Mesendoderm (in vitro differentiated cells): ENCODE results near the gene IRGQ.
A peak's percentile ranks its signal among the peaks of the same experiment; 100 is the strongest.

ENCODE experiments used
- DNase-seq: peaks from one replicate; pipeline ENCODE4 v3.0.0; 2013
- H2AK5ac ChIP-seq: 2 replicates; pipeline ENCODE4 v1.6.1; 2013; ENCODE audit warnings: low read length, inconsistent platforms
- H2BK120ac ChIP-seq: 2 replicates; pipeline ENCODE4 v1.6.1; 2013; ENCODE audit warnings: low read depth, mild to moderate bottlenecking, low read length, moderate library complexity, mixed read lengths
- H2BK15ac ChIP-seq: replicated peaks from 2 replicates; pipeline ENCODE4 v1.6.1; 2013; ENCODE audit warnings: low read depth, mild to moderate bottlenecking, moderate library complexity
- H2BK5ac ChIP-seq: 2 replicates; pipeline ENCODE4 v1.6.1; 2013; ENCODE audit warnings: low read length, inconsistent platforms
- H3K18ac ChIP-seq: 2 replicates; pipeline ENCODE4 v1.6.1; 2013; ENCODE audit warnings: mild to moderate bottlenecking, low read length, mixed read lengths
- H3K23ac ChIP-seq: one replicate; pipeline ENCODE4 v1.6.1; 2013; ENCODE audit warnings: low read length
- H3K27ac ChIP-seq: 2 replicates; pipeline ENCODE4 v1.5.1; 2013; ENCODE audit warnings: low read depth, mild to moderate bottlenecking, inconsistent platforms, low read length, moderate library complexity
- H3K27me3 ChIP-seq: 2 replicates; pipeline ENCODE4 v1.6.1; 2013; ENCODE audit warnings: low read length, control low read depth, mild to moderate bottlenecking, inconsistent platforms; ENCODE audit not compliant: insufficient read depth, poor library complexity
- H3K36me3 ChIP-seq: 2 replicates; pipeline ENCODE4 v1.6.1; 2013; ENCODE audit warnings: low read length, inconsistent platforms; ENCODE audit not compliant: control insufficient read depth, insufficient read depth
- H3K4ac ChIP-seq: one replicate; pipeline ENCODE4 v1.6.1; 2013; ENCODE audit warnings: low read depth, mild to moderate bottlenecking, low read length, moderate library complexity
- H3K4me1 ChIP-seq: 2 replicates; pipeline ENCODE4 v1.6.1; 2013; ENCODE audit warnings: low read depth, low read length, inconsistent platforms; ENCODE audit not compliant: control insufficient read depth
- H3K4me2 ChIP-seq: 2 replicates; pipeline ENCODE4 v1.6.1; 2013; ENCODE audit warnings: low read length
- H3K4me3 ChIP-seq: 2 replicates; pipeline ENCODE4 v1.5.1; 2013; ENCODE audit warnings: mild to moderate bottlenecking, low read length
- H3K56ac ChIP-seq: one replicate; pipeline ENCODE4 v1.6.1; 2013; ENCODE audit warnings: low read length
- H3K79me1 ChIP-seq: 2 replicates; pipeline ENCODE4 v1.6.1; 2013; ENCODE audit warnings: low read length, inconsistent platforms
- H3K79me2 ChIP-seq: 2 replicates; pipeline ENCODE4 v1.6.1; 2013; ENCODE audit warnings: mild to moderate bottlenecking, low read length; ENCODE audit not compliant: control insufficient read depth, insufficient read depth
- H3K9ac ChIP-seq: 2 replicates; pipeline ENCODE4 v1.6.1; 2013; ENCODE audit warnings: low read length, inconsistent platforms
- H4K5ac ChIP-seq: one replicate; pipeline ENCODE4 v1.6.1; 2013; ENCODE audit warnings: low read length
- H4K8ac ChIP-seq: one replicate; pipeline ENCODE4 v1.6.1; 2013; ENCODE audit warnings: low read depth, mild to moderate bottlenecking, control low read depth, low read length, moderate library complexity
- WGBS: extraction: QIAGEN DNeasy Blood & Tissue Kit; methylation state at CpG from one replicate; pipeline ENCODE4 v1.1.7; 2013; ENCODE audit warnings: low lambda C conversion rate, missing lambda C conversion rate; ENCODE audit not compliant: insufficient coverage; ENCODE audit errors: extremely low coverage; 5-methylcytosine and 5-hydroxymethylcytosine counted together

IRGQ gene

DNA sequence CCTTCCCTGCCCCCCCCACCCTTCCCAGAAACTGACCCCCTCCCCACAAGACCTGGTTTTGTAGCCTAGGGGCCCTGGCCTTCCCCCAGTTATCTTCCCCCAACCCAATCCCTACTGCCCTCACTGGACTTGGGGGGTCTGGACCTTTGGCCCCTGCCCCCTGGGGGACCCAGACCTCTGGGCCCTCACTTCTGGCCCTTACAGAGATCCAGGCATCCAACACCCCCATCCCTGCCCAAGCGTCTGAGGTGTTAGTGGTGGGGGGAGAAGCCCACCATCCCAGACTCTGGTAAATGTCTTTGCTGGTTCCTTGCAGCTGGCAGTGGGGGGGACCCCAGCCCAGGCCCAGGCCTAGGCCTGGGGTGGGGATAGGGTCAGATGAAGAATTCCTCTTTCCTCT is 27.0 kb upstream of the IRGQ start:
- H2BK15ac ChIP-seq, result no peak overlapping the region
- no peaks in the 10 kb centered on the region for H3K79me2 ChIP-seq
- H4K8ac ChIP-seq, result no peak overlapping the region
- H4K5ac ChIP-seq, result no peak overlapping the region
- no peak overlapping the region for H3K9ac ChIP-seq
- H3K56ac ChIP-seq, result no peak overlapping the region
- no peak overlapping the region for H3K27ac ChIP-seq
- H2BK5ac ChIP-seq, result no peak overlapping the region
- no CpG with 5 or more reads among the region's 1 CpG for WGBS
- no peak overlapping the region for H2BK120ac ChIP-seq
- H3K79me1 ChIP-seq, result no peaks in the 10 kb centered on the region
- H3K27me3 ChIP-seq, result no peaks in the 10 kb centered on the region
- no peaks in the 10 kb centered on the region for H3K4me1 ChIP-seq
- no peak for DNase-seq
- H3K36me3 ChIP-seq, result no peaks in the 10 kb centered on the region
- H3K4me2 ChIP-seq, result no peak overlapping the region
- H3K18ac ChIP-seq, result no peak overlapping the region
- no peak overlapping the region for H2AK5ac ChIP-seq
- H3K4me3 ChIP-seq, result no peak overlapping the region
- H3K4ac ChIP-seq, result no peak overlapping the region
- H3K23ac ChIP-seq, result no peak overlapping the region

DNA sequence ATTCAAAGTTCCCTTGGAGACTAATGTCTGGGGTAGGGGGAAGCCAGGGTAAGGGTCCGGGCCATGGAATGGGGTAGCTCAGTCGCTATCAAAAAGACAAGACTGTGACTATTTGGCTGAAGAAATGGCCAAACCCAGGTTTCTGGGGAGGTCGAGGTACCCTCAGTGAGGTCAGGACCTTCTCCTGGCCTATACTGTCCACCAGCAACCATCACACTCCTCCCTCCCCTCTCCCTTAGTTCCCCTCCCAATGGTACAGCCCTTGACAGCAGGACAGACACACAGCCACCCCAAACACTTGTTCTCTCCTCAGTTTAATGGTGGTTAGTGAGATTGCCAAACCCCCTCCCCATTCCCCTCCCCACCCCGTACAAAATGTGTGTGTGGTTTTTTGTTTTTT is 26.1 kb upstream of the IRGQ start:
- Histone ChIP-seq H3K56ac (no peak overlapping the region), H2BK15ac (no peak overlapping the region), H2BK5ac (no peak overlapping the region), H3K27ac (no peak overlapping the region), H3K4me2 (no peak overlapping the region), H3K18ac (no peak overlapping the region), H4K5ac (no peak overlapping the region), H3K23ac (no peak overlapping the region), H3K4ac (no peak overlapping the region), H3K4me3 (no peak overlapping the region), H3K27me3 (no peaks in the 10 kb centered on the region), H3K4me1 (no peaks in the 10 kb centered on the region), H2AK5ac (no peak overlapping the region), H2BK120ac (no peak overlapping the region), H3K79me2 (no peaks in the 10 kb centered on the region), H3K9ac (no peak overlapping the region), H3K79me1 (no peaks in the 10 kb centered on the region), H3K36me3 (no peaks in the 10 kb centered on the region), H4K8ac (no peak overlapping the region)
- no CpG with 5 or more reads among the region's 4 CpGs for WGBS
- no peak for DNase-seq

DNA sequence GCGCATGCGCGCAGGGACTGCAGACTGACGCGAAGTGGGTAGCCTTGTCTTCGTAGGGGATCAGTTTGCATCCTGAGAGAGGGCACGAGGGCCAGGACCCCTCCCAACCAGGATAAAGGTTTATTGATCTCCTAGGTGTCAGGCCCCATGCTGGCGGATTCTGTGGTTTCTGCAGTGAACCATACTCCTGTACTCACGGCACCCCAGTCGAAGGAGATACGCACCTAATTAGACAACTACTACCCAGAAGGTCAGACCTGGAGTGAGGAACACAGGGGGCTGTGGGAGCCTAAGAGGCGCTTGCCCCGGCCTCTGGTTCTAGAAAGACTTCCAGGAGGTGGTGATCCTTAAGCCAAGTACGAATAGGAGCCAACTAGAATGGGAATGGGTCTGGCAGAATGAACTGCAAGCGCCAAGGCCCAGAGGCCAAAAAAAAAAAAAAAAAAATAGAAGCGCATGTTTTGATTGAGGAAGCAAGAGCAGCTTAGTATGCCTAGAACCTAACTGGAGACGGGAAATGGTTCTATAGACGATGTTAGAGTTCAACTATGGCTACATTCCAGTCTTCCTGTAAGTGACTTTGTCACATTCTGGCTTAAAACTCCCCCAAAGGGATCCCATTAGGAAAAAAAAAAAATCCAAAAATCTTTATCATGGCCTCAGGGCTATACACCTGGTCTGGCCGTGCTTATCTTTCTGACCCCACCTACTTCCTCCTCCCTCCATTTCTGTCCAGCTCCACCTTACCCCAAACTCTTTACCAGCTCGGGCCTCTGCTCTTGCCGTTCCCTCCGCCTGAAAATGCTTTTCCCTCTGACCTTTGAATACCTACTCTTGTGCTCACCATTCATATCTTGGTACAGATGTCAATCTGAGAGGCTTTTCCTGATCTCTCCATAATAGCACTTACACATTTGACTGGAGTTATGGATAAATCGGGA is 24.4 kb upstream of the IRGQ start:
- Histone ChIP-seq H3K36me3 (no peaks in the 10 kb centered on the region), H3K27me3 (no peaks in the 10 kb centered on the region), H3K79me2 (no peaks in the 10 kb centered on the region), H2BK15ac (no peak overlapping the region), H3K9ac (peak overlapping the region; percentile 59), H2BK5ac (no peak overlapping the region), H2AK5ac (no peak overlapping the region), H4K5ac (no peak overlapping the region), H2BK120ac (no peak overlapping the region), H3K56ac (peak overlapping the region; percentile 78), H3K4me2 (peak overlapping the region; percentile 44), H3K23ac (no peak overlapping the region), H3K18ac (peak overlapping the region; percentile 44), H4K8ac (no peak overlapping the region), H3K4me1 (no peaks in the 10 kb centered on the region), H3K27ac (peak overlapping the region; percentile 14), H3K4me3 (no peak overlapping the region), H3K79me1 (no peaks in the 10 kb centered on the region), H3K4ac (peak overlapping the region; percentile 66)
- WGBS, result no CpG with 5 or more reads among the region's 23 CpGs
- no peak for DNase-seq

DNA sequence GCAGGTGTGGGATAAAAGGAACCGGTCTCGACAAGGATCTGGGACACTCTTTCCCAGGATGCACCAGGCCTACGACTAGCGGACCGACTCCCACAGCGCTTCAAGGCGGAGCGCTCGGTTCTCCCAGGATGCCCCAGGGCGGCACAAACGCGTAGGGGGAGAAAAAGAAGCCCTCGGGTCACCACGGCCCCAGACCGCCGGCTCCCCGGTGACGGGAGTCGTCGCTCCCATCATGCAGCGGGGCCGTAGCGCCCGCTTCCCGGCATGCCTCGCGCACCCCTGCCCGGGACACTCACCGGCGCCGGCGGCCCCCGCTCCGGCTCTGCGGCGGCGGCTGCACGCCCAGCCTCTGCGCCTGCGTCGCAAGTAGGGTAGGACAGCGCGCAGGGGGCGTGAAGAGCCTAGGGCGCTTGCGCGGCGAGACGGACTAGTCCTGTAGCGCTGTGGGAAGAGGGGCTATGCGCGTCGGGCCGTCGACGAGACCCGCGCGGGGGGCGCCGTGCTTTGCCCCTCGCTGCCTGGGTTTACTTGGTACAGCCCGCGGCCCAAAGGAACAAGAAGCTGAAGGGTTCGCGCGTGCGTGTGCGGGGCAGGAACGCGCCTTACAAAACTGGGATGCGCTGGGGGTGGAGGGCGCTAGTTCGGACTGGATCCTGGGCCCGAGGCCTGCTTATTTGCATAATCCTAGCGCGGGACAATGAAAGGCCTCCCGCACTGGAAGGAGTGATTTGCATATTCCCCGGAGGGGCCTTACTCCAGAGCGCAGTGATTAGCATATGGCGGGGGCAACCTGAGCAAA is 23.5 kb upstream of the IRGQ start, which contains the start of gene ZNF428:
Gene ZNF428 (minus strand): TSS at position 368 of the 799 bp plus-strand sequence. CDS start 5,325 bp downstream, outside the sequence.
- no peak within 1 kb of the TSS for H2BK120ac ChIP-seq
- no CpG with 5 or more reads among the region's 81 CpGs for WGBS
- peak within 1 kb of the TSS; percentile 54 for H3K23ac ChIP-seq
- H3K4me3 ChIP-seq, result peak within 1 kb of the TSS; percentile 18
- peak within 1 kb of the TSS; percentile 77 for H3K18ac ChIP-seq
- H2AK5ac ChIP-seq, result no peak within 1 kb of the TSS
- peak within 1 kb of the TSS; percentile 16 for H2BK5ac ChIP-seq
- peak within 1 kb of the TSS; percentile 44 for H3K4me2 ChIP-seq
- H3K56ac ChIP-seq, result peak within 1 kb of the TSS; percentile 78
- peaks cover 1% of the 10 kb centered on the region for H3K79me1 ChIP-seq
- H3K4me1 ChIP-seq, result no peaks in the 10 kb centered on the region
- peak within 1 kb of the TSS; percentile 85 for H3K27ac ChIP-seq
- H4K5ac ChIP-seq, result no peak within 1 kb of the TSS
- no peaks in the 10 kb centered on the region for H3K79me2 ChIP-seq
- no peak within 1 kb of the TSS for H2BK15ac ChIP-seq
- peak within 1 kb of the TSS; percentile 71 for H3K9ac ChIP-seq
- no peak within 1 kb of the TSS for H4K8ac ChIP-seq
- H3K27me3 ChIP-seq, result no peaks in the 10 kb centered on the region
- peak within 1 kb of the TSS; percentile 66 for H3K4ac ChIP-seq
- DNase-seq, result peak; percentile 98
- no peaks in the 10 kb centered on the region for H3K36me3 ChIP-seq

DNA sequence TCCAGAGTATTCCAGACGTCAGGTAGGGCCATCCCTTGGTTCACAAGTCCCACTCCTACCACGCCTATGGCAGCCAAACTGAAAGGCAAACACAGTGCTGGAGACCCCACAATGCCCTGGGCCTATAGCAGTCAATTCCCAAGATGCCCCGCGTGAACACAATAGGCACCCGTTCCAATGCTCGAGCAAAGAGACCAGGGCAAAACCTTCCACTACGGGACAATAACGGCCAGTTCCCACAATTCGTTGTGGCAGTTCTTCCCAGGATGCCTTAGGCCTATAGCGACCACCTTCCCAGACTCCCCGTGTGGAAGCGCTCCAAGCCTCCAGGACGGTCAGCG is 23.0 kb upstream of the IRGQ start:
- no peaks in the 10 kb centered on the region for H3K36me3 ChIP-seq
- no CpG with 5 or more reads among the region's 14 CpGs for WGBS
- H3K18ac ChIP-seq, result peak overlapping the region; percentile 77
- no peaks in the 10 kb centered on the region for H3K79me2 ChIP-seq
- H3K4me1 ChIP-seq, result no peaks in the 10 kb centered on the region
- peak overlapping the region; percentile 18 for H3K4me3 ChIP-seq
- peak overlapping the region; percentile 85 for H3K27ac ChIP-seq
- no peak overlapping the region for H3K23ac ChIP-seq
- H2BK5ac ChIP-seq, result no peak overlapping the region
- peak overlapping the region; percentile 77 for H3K56ac ChIP-seq
- peaks cover 1% of the 10 kb centered on the region for H3K79me1 ChIP-seq
- H3K4me2 ChIP-seq, result peak overlapping the region; percentile 28
- no peak overlapping the region for H2AK5ac ChIP-seq
- H4K8ac ChIP-seq, result no peak overlapping the region
- H3K4ac ChIP-seq, result no peak overlapping the region
- no peak for DNase-seq
- no peak overlapping the region for H2BK15ac ChIP-seq
- peak overlapping the region; percentile 71 for H3K9ac ChIP-seq
- no peak overlapping the region for H4K5ac ChIP-seq
- no peak overlapping the region for H2BK120ac ChIP-seq
- no peaks in the 10 kb centered on the region for H3K27me3 ChIP-seq
